IMR-90 (cell line): ENCODE data around the gene ZKSCAN1. TPM values are rescaled to one million over a fixed set of nuclear protein-coding genes. Genes with fewer than 3 reads are reported as not detected.

Experiments used
- ATAC-seq: fragments of 200-7000 bp; cut with Tn5 transposase; 2 replicates; pipeline ENCODE4 v1.9.1; 2020; ENCODE audit warnings: low read depth, mild to moderate bottlenecking, moderate library complexity
- BruUV-seq: library from RNA; stranded (reverse); fragments of 400-500 nt; replicated peaks from 2 replicates; lab custom pipeline; 2021; lab: Mats Ljungman, UMichigan
- CTCF ChIA-PET: fragments of 300-600 bp; formaldehyde crosslinking; extraction: SDS; loops from one replicate; lab custom pipeline; 2021; ENCODE audit warnings: antibody characterized with exemption; lab: Yijun Ruan, JAX
- POLR2A ChIA-PET: fragments of 300-600 bp; sonication (Branson Sonifier 250); formaldehyde crosslinking; loops from one replicate; lab custom pipeline; 2022; ENCODE audit warnings: antibody characterized with exemption; ENCODE audit not compliant: unreplicated experiment; lab: Charles Lee
- DNase-seq: peaks from one replicate; pipeline ENCODE4 v3.0.0; 2013
- H2AFZ ChIP-seq: replicated peaks from 2 replicates; pipeline ENCODE3; 2013; ENCODE audit warnings: low read length, mild to moderate bottlenecking; ENCODE audit not compliant: poor library complexity
- H2AK5ac ChIP-seq: 2 replicates; pipeline ENCODE4 v1.6.1; 2013; ENCODE audit warnings: low read depth, low read length, inconsistent platforms
- H2AK9ac ChIP-seq: replicated peaks from 2 replicates; pipeline ENCODE3; 2013; ENCODE audit warnings: mild to moderate bottlenecking, low read depth, low read length, moderate library complexity; ENCODE audit not compliant: poor library complexity
- H2BK120ac ChIP-seq: 2 replicates; pipeline ENCODE4 v1.6.1; 2013; ENCODE audit warnings: low read depth, low read length, inconsistent platforms
- H2BK15ac ChIP-seq: 3 replicates; pipeline ENCODE4 v1.6.1; 2013; ENCODE audit warnings: low read depth, low read length, inconsistent platforms
- H2BK20ac ChIP-seq: 2 replicates; pipeline ENCODE4 v1.6.1; 2013; ENCODE audit warnings: low read depth, mild to moderate bottlenecking, inconsistent platforms, low read length, moderate library complexity
- H2BK5ac ChIP-seq: 2 replicates; pipeline ENCODE4 v1.6.1; 2013; ENCODE audit warnings: mild to moderate bottlenecking, low read depth, low read length, inconsistent platforms; ENCODE audit not compliant: poor library complexity, severe bottlenecking
- H3K14ac ChIP-seq: replicated peaks from 2 replicates; pipeline ENCODE4 v1.6.1; 2013; ENCODE audit warnings: low read depth, low read length, inconsistent platforms
- H3K18ac ChIP-seq: 2 replicates; pipeline ENCODE4 v1.6.1; 2013; ENCODE audit warnings: low read depth, low read length, control low read depth
- H3K23ac ChIP-seq: 2 replicates; pipeline ENCODE4 v1.6.1; 2013; ENCODE audit warnings: low read depth, low read length, inconsistent platforms
- H3K27ac ChIP-seq: 2 replicates; pipeline ENCODE4 v1.5.1; 2013; ENCODE audit warnings: mild to moderate bottlenecking, control low read depth, low read length; ENCODE audit not compliant: insufficient read depth
- H3K27me3 ChIP-seq: 2 replicates; pipeline ENCODE4 v1.6.1; 2013; ENCODE audit warnings: low read length; ENCODE audit not compliant: control insufficient read depth, insufficient read depth
- H3K36me3 ChIP-seq: 2 replicates; pipeline ENCODE4 v1.6.1; 2013; ENCODE audit warnings: low read length, mixed read lengths; ENCODE audit not compliant: control insufficient read depth, insufficient read depth
- H3K4ac ChIP-seq: 2 replicates; pipeline ENCODE4 v1.6.1; 2013; ENCODE audit warnings: low read depth, low read length, inconsistent platforms
- H3K4me1 ChIP-seq: 2 replicates; pipeline ENCODE4 v1.6.1; 2013; ENCODE audit warnings: low read length, mixed read lengths; ENCODE audit not compliant: control insufficient read depth, insufficient read depth
- H3K4me2 ChIP-seq: 2 replicates; pipeline ENCODE4 v1.6.1; 2013; ENCODE audit warnings: low read depth, mild to moderate bottlenecking, control low read depth, low read length, moderate library complexity
- H3K4me3 ChIP-seq: 2 replicates; pipeline ENCODE4 v1.5.1; 2013; ENCODE audit warnings: low read depth, mild to moderate bottlenecking, control low read depth, low read length, moderate library complexity; ENCODE audit not compliant: insufficient read depth
- H3K56ac ChIP-seq: 2 replicates; pipeline ENCODE4 v1.6.1; 2013; ENCODE audit warnings: low read length, inconsistent platforms; ENCODE audit not compliant: insufficient read depth; ENCODE audit errors: extremely low read depth
- H3K79me1 ChIP-seq, 2 experiments: 2 replicates each; pipeline ENCODE4 v1.6.1; 2013; ENCODE audit warnings: low read length in 2 of 2, inconsistent platforms in 1 of 2, low read depth in 1 of 2
- H3K9ac ChIP-seq: 2 replicates; pipeline ENCODE4 v1.6.1; 2013; ENCODE audit warnings: low read depth, low read length, control low read depth
- H3K9me1 ChIP-seq: 2 replicates; pipeline ENCODE4 v1.6.1; 2013; ENCODE audit warnings: low read length, inconsistent platforms; ENCODE audit not compliant: insufficient read depth
- H3K9me3 ChIP-seq: 2 replicates; pipeline ENCODE4 v1.6.1; 2013; ENCODE audit warnings: low read length; ENCODE audit not compliant: control insufficient read depth, insufficient read depth
- H4K20me1 ChIP-seq: 2 replicates; pipeline ENCODE4 v1.6.1; 2013; ENCODE audit warnings: low read length, inconsistent platforms; ENCODE audit not compliant: insufficient read depth
- H4K5ac ChIP-seq: 2 replicates; pipeline ENCODE4 v1.6.1; 2013; ENCODE audit warnings: mild to moderate bottlenecking, low read depth, low read length, control low read depth
- H4K8ac ChIP-seq, 2 experiments: 2 replicates each; pipeline ENCODE4 v1.6.1; 2013; ENCODE audit warnings: low read depth in 2 of 2, low read length in 2 of 2, control low read depth in 1 of 2, inconsistent platforms in 1 of 2
- H4K91ac ChIP-seq: 2 replicates; pipeline ENCODE4 v1.6.1; 2013; ENCODE audit warnings: low read depth, low read length, inconsistent platforms; ENCODE audit not compliant: insufficient read depth
- CEBPB ChIP-seq: IDR thresholded peaks from 2 replicates; pipeline ENCODE4 v1.6.1; 2012; ENCODE audit warnings: low read depth, low read length, improper control_type of control experiment
- CTCF ChIP-seq: conservative IDR thresholded peaks from 2 replicates; pipeline ENCODE4 v1.5.1; 2012; ENCODE audit warnings: mild to moderate bottlenecking, low read depth, low read length, improper control_type of control experiment
- FOS ChIP-seq: fragments of 150-350 bp; IDR thresholded peaks from 2 replicates; pipeline ENCODE4 v1.6.1; 2016; ENCODE audit warnings: low read depth, low read length
- MAZ ChIP-seq: IDR thresholded peaks from 2 replicates; pipeline ENCODE4 v1.6.1; 2012; ENCODE audit warnings: low read depth, mild to moderate bottlenecking, low read length, improper control_type of control experiment, moderate library complexity, borderline replicate concordance
- NFE2L2 ChIP-seq: fragments of 150-350 bp; IDR thresholded peaks from 2 replicates; pipeline ENCODE4 v1.6.1; 2016; ENCODE audit warnings: low read depth, mild to moderate bottlenecking, low read length
- RAD21 ChIP-seq: IDR thresholded peaks from 2 replicates; pipeline ENCODE4 v1.6.1; 2012; ENCODE audit warnings: low read length, improper control_type of control experiment
- RCOR1 ChIP-seq: IDR thresholded peaks from 2 replicates; pipeline ENCODE4 v1.6.1; 2012; ENCODE audit warnings: mild to moderate bottlenecking, low read length, improper control_type of control experiment; ENCODE audit not compliant: insufficient replicate concordance
- SMC3 ChIP-seq: fragments of 150-350 bp; IDR thresholded peaks from 2 replicates; pipeline ENCODE4 v1.6.1; 2016; ENCODE audit warnings: low read depth, mild to moderate bottlenecking, antibody characterized with exemption, low read length, moderate library complexity
- USF2 ChIP-seq: fragments of 150-350 bp; IDR thresholded peaks from 2 replicates; pipeline ENCODE4 v1.6.1; 2017; ENCODE audit warnings: mild to moderate bottlenecking, antibody characterized with exemption, low read length, low read depth
- WGBS, 2 experiments: methylation state at CpG; one replicate each; pipeline versions ENCODE4 v1.1.5 to v1.1.7; 2013; ENCODE audit warnings: missing lambda C conversion rate in 2 of 2; ENCODE audit not compliant: insufficient read length in 1 of 2; ENCODE audit errors: extremely low coverage in 2 of 2; 5-methylcytosine and 5-hydroxymethylcytosine counted together
- dilution Hi-C: fragments of 300-500 bp; cut with HindIII; formaldehyde crosslinking; loops from one replicate; pipeline ENCODE4 v1.14.3; 2018; ENCODE audit warnings: low sequenced_read_pairs; ENCODE audit not compliant: unreplicated experiment
- in situ Hi-C: fragments of 300-500 bp; cut with MboI; formaldehyde crosslinking; loops from 3 replicates; pipeline ENCODE4 v1.14.3; 2019; ENCODE audit warnings: low sequenced_read_pairs, inconsistent platforms, mixed read lengths
- intact Hi-C: fragments of 100-400 bp; cut with micrococcal nuclease; formaldehyde crosslinking; loops from 2 replicates; pipeline ENCODE4 v1.10.0; 2022
- polyA plus RNA-seq, 3 experiments: library from polyadenylated mRNA; depleted of rRNA; stranded (reverse); fragments of >200 nt; gene quantifications; 2 replicates each; pipeline ENCODE4 v1.2.3, GENCODE V29; 2012; ENCODE audit warnings: low replicate concordance in 1 of 3
- total RNA-seq: library from RNA; depleted of rRNA; stranded (reverse); fragments of >200 nt; gene quantifications from 2 replicates; pipeline ENCODE4 v1.2.3, GENCODE V29; 2012

Gene ZKSCAN1
- total and polyA plus RNA-seq, 2 of the 4 experiments (the other 2 are of a cell fraction) = 13.7 to 40.7 TPM

GRCh38 chr7:100081535-100082102, 66.2 kb downstream of the ZKSCAN1 start, which contains the start of gene ZNF3 (continued):
- TF ChIP-seq RAD21 = peak; percentile 73

- ChIA-PET CTCF (interaction anchor here (0.6 kb wide), 1 partner anchor 132 kb away, joined by 6 read pairs; no protein-coding TSS in a partner anchor), POLR2A (no interaction called here)
- TF ChIP-seq RCOR1 = no peak
- TF ChIP-seq NFE2L2 = no peak
- TF ChIP-seq USF2 = no peak
- no peak for TF ChIP-seq RAD21
- no peak for TF ChIP-seq CTCF
- no peak for TF ChIP-seq FOS
- TF ChIP-seq SMC3 = no peak
- no peak for TF ChIP-seq MAZ
- TF ChIP-seq CEBPB = no peak
- ATAC-seq (no peak), DNase-seq (no peak)
- Histone ChIP-seq H3K79me1 (peaks cover 7 to 32% of the 10 kb centered on the region in 2 experiments), H3K56ac (no peak overlapping the region), H3K36me3 (peaks cover 16% of the 10 kb centered on the region), H4K91ac (peak overlapping the region; percentile 44), H2AK5ac (peak overlapping the region; percentile 48), H2BK20ac (peak overlapping the region; percentile 57; the same call in 1 of the 2 replicates), H2AK9ac (peak overlapping the region; percentile 65), H3K27me3 (no peaks in the 10 kb centered on the region), H3K9me3 (no peaks in the 10 kb centered on the region), H3K9me1 (peaks cover 13% of the 10 kb centered on the region), H2BK120ac (peak overlapping the region; percentile 82), H3K18ac (no peak overlapping the region), H3K4ac (peak overlapping the region; percentile 55; the same call in 1 of the 2 replicates), H4K20me1 (peaks cover 21% of the 10 kb centered on the region), H3K14ac (no peak overlapping the region), H2BK15ac (peak overlapping the region; percentile 16; the same call in 2 of the 3 replicates), H3K4me2 (no peak overlapping the region), H4K8ac (peak overlapping the region in 1 of 2 experiments; percentile 68; a peak in 1 of 4 replicates), H3K4me3 (no peak overlapping the region), H3K9ac (no peak overlapping the region), H3K4me1 (peaks cover 15% of the 10 kb centered on the region), H4K5ac (peak overlapping the region; percentile 41; the same call in 1 of the 2 replicates), H3K27ac (no peak overlapping the region), H3K23ac (no peak overlapping the region), H2AFZ (peak overlapping the region; percentile 82), H2BK5ac (peak overlapping the region; percentile 26)
- dilution Hi-C loops (no loop called here), intact Hi-C loops (no loop called here), in situ Hi-C loops (no loop called here)
- no CpG with 5 or more reads among the region's 4 CpGs for WGBS, 2 experiments
- BruUV-seq = no TSS peak
These were observed 67.6 kb downstream of the ZKSCAN1 start for GRCh38 chr7:100082978-100083377.
